K562 (cell line): ENCODE data around the gene ISG20. TPM values are rescaled to one million over a fixed set of nuclear protein-coding genes. Genes with fewer than 3 reads are reported as not detected.

ENCODE experiments used
- CC2D1A ChIP-seq: fragments of 450-650 bp; IDR thresholded peaks from 2 replicates; pipeline ENCODE4 v1.6.1; 2017; ENCODE audit warnings: mild to moderate bottlenecking
- CXXC5 ChIP-seq: fragments of 250-450 bp; sonication (Bioruptor Pico); IDR thresholded peaks from 2 replicates; pipeline ENCODE4 v1.8.0; 2022; ENCODE audit warnings: inconsistent platforms, mild to moderate bottlenecking, moderate library complexity
- HNRNPK ChIP-seq: fragments of 200-400 bp; formaldehyde crosslinking; IDR thresholded peaks from one replicate; pipeline ENCODE4 v1.6.1; 2018; ENCODE audit warnings: mild to moderate bottlenecking, low read depth, low read length; ENCODE audit not compliant: poor library complexity, severe bottlenecking
- ILF3 ChIP-seq: fragments of 450-650 bp; IDR thresholded peaks from 2 replicates; pipeline ENCODE4 v1.6.1; 2018; ENCODE audit warnings: antibody characterized with exemption, mild to moderate bottlenecking, moderate library complexity, borderline replicate concordance
- TBP ChIP-seq: optimal IDR thresholded peaks from 2 replicates; pipeline ENCODE3; 2011; ENCODE audit warnings: low read depth, low read length, improper control_type of control experiment
- ZFP1 ChIP-seq: fragments of 450-650 bp; formaldehyde crosslinking; IDR thresholded peaks from 2 replicates; pipeline ENCODE4 v1.4.0; 2020; ENCODE audit warnings: mild to moderate bottlenecking, mixed read lengths
- ZNF764 ChIP-seq: fragments of 250-450 bp; sonication (Bioruptor Pico); IDR thresholded peaks from 2 replicates; pipeline ENCODE4 v1.4.0; 2020; ENCODE audit warnings: low read depth, mild to moderate bottlenecking, moderate library complexity
- ZNF778 ChIP-seq: fragments of 450-650 bp; formaldehyde crosslinking; IDR thresholded peaks from 2 replicates; pipeline ENCODE4 v1.4.0; 2020; ENCODE audit warnings: mild to moderate bottlenecking, moderate library complexity
- polyA plus RNA-seq, 8 experiments: library from polyadenylated mRNA; depleted of rRNA in 4 of 8; stranded (reverse) in 5 of 8; unstranded in 3 of 8; fragments of >200 nt; fragmentation: Nextera tagmentation in 2 of 8; fragmentation: Illumina TruSeq in 1 of 8; extraction: Ambion mirVana in 2 of 8; extraction: Trizol in 1 of 8; gene quantifications; 2 replicates each; pipeline versions ENCODE4 v1.2.1 to v1.2.3, GENCODE V29; 2011 to 2014; ENCODE audit warnings: inconsistent platforms in 1 of 8, missing spikeins in 1 of 8
- total RNA-seq, 7 experiments: library from RNA; depleted of rRNA in 6 of 7; stranded (reverse); fragments of >200 nt in 6 of 7; fragmentation: Illumina TruSeq in 2 of 7; extraction: Trizol in 2 of 7; gene quantifications; 2 replicates each; pipeline versions ENCODE4 v1.2.1 to v1.2.3, GENCODE V29; 2011 to 2021; ENCODE audit warnings: low replicate concordance in 1 of 7
- TF ChIP-seq, protein P1 (sequence below): fragments of 450-650 bp; formaldehyde crosslinking; IDR thresholded peaks from 2 replicates; pipeline ENCODE4 v1.4.0; 2020; ENCODE audit warnings: mild to moderate bottlenecking, moderate library complexity
- TF ChIP-seq, protein P2 (sequence below): fragments of 250-450 bp; sonication (Bioruptor Pico); IDR thresholded peaks from 2 replicates; pipeline ENCODE4 v1.4.0; 2020; ENCODE audit warnings: borderline replicate concordance

The ISG20 gene
- total and polyA plus RNA-seq, 9 of the 15 experiments (the other 6 are each of a cell fraction or from before 2014, with no cell fraction given): 0.06 to 2.1 (median 1.00) TPM

DNA sequence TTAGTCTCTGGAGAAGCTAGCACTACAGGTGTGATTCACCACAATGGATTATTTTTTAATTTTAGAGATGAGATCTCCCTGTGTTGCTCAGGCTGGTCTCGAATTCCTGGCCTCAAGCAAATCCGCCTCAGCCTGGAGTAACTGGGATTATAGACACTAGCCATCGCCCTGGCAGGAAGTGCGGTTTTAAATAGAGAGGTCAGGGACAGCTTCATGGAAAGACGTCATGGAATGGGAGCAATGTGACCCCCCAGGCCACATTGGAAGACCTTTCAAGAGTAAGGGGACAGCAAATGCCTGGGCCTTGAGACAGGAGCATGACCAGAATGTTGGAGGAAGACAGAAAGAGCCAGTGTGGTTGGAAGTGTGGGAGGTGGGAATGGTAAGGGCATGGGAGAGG, 2.2 kb upstream of the ISG20 start (continued):
- TF ChIP-seq ZNF764 (CRISPR knock-in tag) (no peak), CC2D1A (no peak), ZFP1 (CRISPR knock-in tag) (no peak), CXXC5 (CRISPR knock-in tag) (no peak), TBP (no peak), ILF3 (no peak), HNRNPK (no peak), ZNF778 (CRISPR knock-in tag) (no peak)
- TF ChIP-seq, protein P1, sequence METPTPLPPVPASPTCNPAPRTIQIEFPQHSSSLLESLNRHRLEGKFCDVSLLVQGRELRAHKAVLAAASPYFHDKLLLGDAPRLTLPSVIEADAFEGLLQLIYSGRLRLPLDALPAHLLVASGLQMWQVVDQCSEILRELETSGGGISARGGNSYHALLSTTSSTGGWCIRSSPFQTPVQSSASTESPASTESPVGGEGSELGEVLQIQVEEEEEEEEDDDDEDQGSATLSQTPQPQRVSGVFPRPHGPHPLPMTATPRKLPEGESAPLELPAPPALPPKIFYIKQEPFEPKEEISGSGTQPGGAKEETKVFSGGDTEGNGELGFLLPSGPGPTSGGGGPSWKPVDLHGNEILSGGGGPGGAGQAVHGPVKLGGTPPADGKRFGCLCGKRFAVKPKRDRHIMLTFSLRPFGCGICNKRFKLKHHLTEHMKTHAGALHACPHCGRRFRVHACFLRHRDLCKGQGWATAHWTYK: no peak
- TF ChIP-seq, protein P2, sequence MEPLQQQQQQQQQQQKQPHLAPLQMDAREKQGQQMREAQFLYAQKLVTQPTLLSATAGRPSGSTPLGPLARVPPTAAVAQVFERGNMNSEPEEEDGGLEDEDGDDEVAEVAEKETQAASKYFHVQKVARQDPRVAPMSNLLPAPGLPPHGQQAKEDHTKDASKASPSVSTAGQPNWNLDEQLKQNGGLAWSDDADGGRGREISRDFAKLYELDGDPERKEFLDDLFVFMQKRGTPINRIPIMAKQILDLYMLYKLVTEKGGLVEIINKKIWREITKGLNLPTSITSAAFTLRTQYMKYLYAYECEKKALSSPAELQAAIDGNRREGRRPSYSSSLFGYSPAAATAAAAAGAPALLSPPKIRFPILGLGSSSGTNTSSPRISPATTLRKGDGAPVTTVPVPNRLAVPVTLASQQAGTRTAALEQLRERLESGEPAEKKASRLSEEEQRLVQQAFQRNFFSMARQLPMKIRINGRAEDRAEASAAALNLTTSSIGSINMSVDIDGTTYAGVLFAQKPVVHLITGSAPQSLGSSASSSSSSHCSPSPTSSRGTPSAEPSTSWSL: no peak
